ENCODE data around the gene VSTM4.

The VSTM4 gene

GRCh38 chr10:49116509-49117375 lies 1.4 kb upstream of the VSTM4 start:
- DNase-seq, result no peak

GRCh38 chr10:49115796-49116508 lies 630 bp upstream of the VSTM4 start:
- no peak for DNase-seq

- DNase-seq, result no peak
Observed at GRCh38 chr10:49114718-49115014, 656 bp downstream of the VSTM4 start.

- DNase-seq, result no peak
Observed at GRCh38 chr10:49113741-49114141, 1.6 kb downstream of the VSTM4 start.

GRCh38 chr10:49112851-49113250 lies 2.5 kb downstream of the VSTM4 start:
- DNase-seq, result no peak

- no peak for DNase-seq
Observed at GRCh38 chr10:49112098-49112497, 3.2 kb downstream of the VSTM4 start.

GRCh38 chr10:49111320-49111698 lies 4.0 kb downstream of the VSTM4 start:
- DNase-seq, result no peak

- no peak for DNase-seq
Observed at GRCh38 chr10:49110684-49111319, 4.5 kb downstream of the VSTM4 start.

GRCh38 chr10:49109669-49110340 lies 5.5 kb downstream of the VSTM4 start:
- DNase-seq, result no peak

- no peak for DNase-seq
Observed at GRCh38 chr10:49108656-49109055, 6.7 kb downstream of the VSTM4 start.

- DNase-seq, result no peak
Observed at GRCh38 chr10:49107887-49108267, 7.4 kb downstream of the VSTM4 start.

GRCh38 chr10:49107111-49107886 lies 8.0 kb downstream of the VSTM4 start:
- DNase-seq, result no peak

- DNase-seq, result peak in 1 of 2 experiments; percentile 14
Observed at GRCh38 chr10:49106451-49106850, 8.9 kb downstream of the VSTM4 start.

- no peak for DNase-seq
Observed at GRCh38 chr10:49105076-49105475, 10.2 kb downstream of the VSTM4 start.

- DNase-seq, result peak in 1 of 2 experiments; percentile 0
Observed at GRCh38 chr10:49104323-49104722, 11.0 kb downstream of the VSTM4 start.

GRCh38 chr10:49103761-49104160 lies 11.6 kb downstream of the VSTM4 start:
- DNase-seq, result no peak

- DNase-seq, result no peak
Observed at GRCh38 chr10:49099046-49099445, 16.3 kb downstream of the VSTM4 start.

GRCh38 chr10:49096890-49097445 lies 18.4 kb downstream of the VSTM4 start:
- no peak for DNase-seq

GRCh38 chr10:49094646-49095045 lies 20.7 kb downstream of the VSTM4 start:
- DNase-seq, result no peak

GRCh38 chr10:49093922-49094321 lies 21.4 kb downstream of the VSTM4 start:
- no peak for DNase-seq

- DNase-seq, result no peak
Observed at GRCh38 chr10:49092477-49092876, 22.8 kb downstream of the VSTM4 start.

Data from cerebellar nuclear complex (tissue), 1 donor.